ENCODE measurements around the gene ANO6.

GRCh38 chr12:45247589-45247988 lies 31.7 kb downstream of the ANO6 start:
- TF ChIP-seq CTCF (conservative IDR thresholded peaks at IDR 0.05) (no peak), EZH2 (IDR thresholded peaks at IDR 0.05; ENCODE audit: low read depth) (no peak)
